GM23338 (cell line): ENCODE data around the gene OSBPL6. TPM values are rescaled to one million over a fixed set of nuclear protein-coding genes. Genes with fewer than 3 reads are reported as not detected.

Experiments used
- ATAC-seq: fragments of 200-7000 bp; cut with Tn5 transposase; 3 replicates; pipeline ENCODE4 v1.9.1; 2020
- DNase-seq: peaks from one replicate; pipeline ENCODE4 v3.0.0-alpha.2; 2015; ENCODE audit warnings: low spot score
- H2AFZ ChIP-seq: fragments of 200-600 bp; sonication (generic); 2 replicates; pipeline ENCODE4 v1.8.0; 2016; ENCODE audit warnings: antibody characterized with exemption, mild to moderate bottlenecking, moderate library complexity
- H3F3A ChIP-seq: fragments of 200-600 bp; sonication (generic); replicated peaks from 2 replicates; pipeline ENCODE4 v1.8.0; 2017; ENCODE audit warnings: antibody characterized with exemption, mixed run types, low read depth
- H3K27ac ChIP-seq: fragments of 200-600 bp; sonication (generic); 2 replicates; pipeline ENCODE4 v1.6.1; 2016; ENCODE audit warnings: low read depth
- H3K27me3 ChIP-seq: fragments of 200-600 bp; sonication (generic); 2 replicates; pipeline ENCODE4 v1.8.0; 2016; ENCODE audit warnings: mild to moderate bottlenecking, mixed run types, moderate library complexity; ENCODE audit not compliant: insufficient read depth
- H3K36me3 ChIP-seq: fragments of 200-600 bp; sonication (generic); 2 replicates; pipeline ENCODE4 v1.8.0; 2016; ENCODE audit warnings: mild to moderate bottlenecking; ENCODE audit not compliant: insufficient read depth
- H3K4me1 ChIP-seq: fragments of 200-600 bp; sonication (generic); 2 replicates; pipeline ENCODE4 v1.8.0; 2016; ENCODE audit warnings: mild to moderate bottlenecking, moderate library complexity; ENCODE audit not compliant: insufficient read depth
- H3K4me2 ChIP-seq: fragments of 200-600 bp; sonication (generic); 2 replicates; pipeline ENCODE4 v1.7.1; 2017; ENCODE audit warnings: mixed run types
- H3K4me3 ChIP-seq: fragments of 200-600 bp; sonication (generic); 2 replicates; pipeline ENCODE4 v1.6.1; 2016; ENCODE audit warnings: mixed run types
- H3K79me2 ChIP-seq: fragments of 200-600 bp; sonication (generic); replicated peaks from 2 replicates; pipeline ENCODE4 v1.8.0; 2017; ENCODE audit warnings: mild to moderate bottlenecking; ENCODE audit not compliant: insufficient read depth
- H3K9me2 ChIP-seq: fragments of 200-600 bp; sonication (generic); 2 replicates; pipeline ENCODE4 v1.8.0; 2017; ENCODE audit not compliant: insufficient read depth
- H4K20me1 ChIP-seq: fragments of 200-600 bp; sonication (generic); replicated peaks from 2 replicates; pipeline ENCODE4 v1.8.0; 2017; ENCODE audit warnings: mild to moderate bottlenecking; ENCODE audit not compliant: insufficient read depth
- H3K27ac Mint-ChIP-seq: 2 replicates; pipeline ENCODE4 v1.8.0; 2020; ENCODE audit warnings: inconsistent platforms, mild to moderate bottlenecking, moderate library complexity, mixed read lengths
- H3K27me3 Mint-ChIP-seq: 3 replicates; pipeline ENCODE4 v1.8.0; 2022; ENCODE audit warnings: low read depth, mild to moderate bottlenecking, moderate library complexity, mixed read lengths, inconsistent platforms; ENCODE audit not compliant: insufficient read depth, poor library complexity
- H3K36me3 Mint-ChIP-seq: 3 replicates; pipeline ENCODE4 v1.8.0; 2021; ENCODE audit warnings: low read depth, mild to moderate bottlenecking, inconsistent platforms, moderate library complexity, mixed read lengths
- H3K4me1 Mint-ChIP-seq: 3 replicates; pipeline ENCODE4 v1.8.0; 2020; ENCODE audit warnings: mild to moderate bottlenecking, inconsistent platforms, mixed read lengths
- H3K4me3 Mint-ChIP-seq: 3 replicates; pipeline ENCODE4 v1.8.0; 2021; ENCODE audit warnings: moderate library complexity, mild to moderate bottlenecking, inconsistent platforms, mixed read lengths
- H3K9me3 Mint-ChIP-seq: 3 replicates; pipeline ENCODE4 v1.8.0; 2020; ENCODE audit warnings: moderate library complexity, mild to moderate bottlenecking, inconsistent platforms, mixed read lengths
- EZH2 ChIP-seq: fragments of 200-600 bp; sonication (generic); IDR thresholded peaks from one replicate; pipeline ENCODE4 v1.8.0; 2017; ENCODE audit warnings: antibody characterized with exemption, mild to moderate bottlenecking, low read depth; ENCODE audit not compliant: unreplicated experiment
- EZH2phosphoT487 ChIP-seq: fragments of 200-600 bp; sonication (generic); IDR thresholded peaks from one replicate; pipeline ENCODE4 v1.8.1; 2018; ENCODE audit warnings: antibody characterized with exemption; ENCODE audit not compliant: unreplicated experiment
- JUNB ChIP-seq: IDR thresholded peaks from one replicate; pipeline ENCODE4 v1.6.1; 2016; ENCODE audit warnings: antibody characterized with exemption; ENCODE audit not compliant: unreplicated experiment
- NANOG ChIP-seq: IDR thresholded peaks from 2 replicates; pipeline ENCODE4 v1.6.1; 2016; ENCODE audit warnings: antibody characterized with exemption, borderline replicate concordance
- POLR2AphosphoS5 ChIP-seq: IDR thresholded peaks from 2 replicates; pipeline ENCODE4 v1.6.1; 2016; ENCODE audit warnings: antibody characterized with exemption, low read depth
- REST ChIP-seq: IDR thresholded peaks from one replicate; pipeline ENCODE4 v1.6.1; 2018; ENCODE audit warnings: antibody characterized with exemption; ENCODE audit not compliant: unreplicated experiment
- ZNF331 ChIP-seq: fragments of 250-450 bp; sonication (Bioruptor Pico); IDR thresholded peaks from 2 replicates; pipeline ENCODE4 v1.5.0; 2020; ENCODE audit warnings: low read depth, mild to moderate bottlenecking, moderate library complexity
- ZNF462 ChIP-seq: fragments of 250-450 bp; sonication (Bioruptor Pico); IDR thresholded peaks from 2 replicates; pipeline ENCODE4 v1.5.0; 2020; ENCODE audit warnings: mild to moderate bottlenecking, moderate library complexity
- polyA plus RNA-seq: library from polyadenylated mRNA; unstranded; fragments of >200 nt; fragmentation: Nextera tagmentation; extraction: Ambion mirVana; gene quantifications from 2 replicates; pipeline ENCODE4 v1.2.1, GENCODE V29; 2016
- total RNA-seq: library from RNA; depleted of rRNA; stranded (reverse); fragments of >200 nt; shearing (Covaris generic); gene quantifications from 2 replicates; pipeline ENCODE4 v1.2.3, GENCODE V29; 2014
- TF ChIP-seq, protein P1 (sequence below): IDR thresholded peaks from 2 replicates; pipeline ENCODE4 v1.6.1; 2016; ENCODE audit warnings: antibody characterized with exemption
- TF ChIP-seq, protein P2 (sequence below), 2 experiments: fragments of 200-600 bp in 1 of 2; sonication (generic) in 1 of 2; conservative IDR thresholded peaks; 2 replicates each; pipeline versions ENCODE4 v1.5.1 to v1.6.1; 2016 to 2017; ENCODE audit warnings: antibody characterized with exemption in 2 of 2, low read depth in 2 of 2, mild to moderate bottlenecking in 2 of 2, moderate library complexity in 1 of 2

Gene OSBPL6
- total and polyA plus RNA-seq, 2 experiments from 2014 or later, result 6.0 to 8.5 TPM

GRCh38 chr2:178277741-178278197 lies 83.5 kb downstream of the OSBPL6 start:
- no peak overlapping the region for H3K4me2 ChIP-seq

GRCh38 chr2:178279142-178279541 lies 84.8 kb downstream of the OSBPL6 start:
- H2AFZ ChIP-seq, result no peak overlapping the region
- no peak for ATAC-seq
- no peaks in the 10 kb centered on the region for H3K36me3 Mint-ChIP-seq
- no peaks in the 10 kb centered on the region for H3K36me3 ChIP-seq
- H3K4me1 ChIP-seq, result peaks cover 14% of the 10 kb centered on the region; the same call in 1 of the 2 replicates
- H3K27me3 Mint-ChIP-seq, result peaks cover 4% of the 10 kb centered on the region
- no peak overlapping the region for H3K4me3 ChIP-seq
- H3K27ac ChIP-seq, result no peak overlapping the region
- H3K4me2 ChIP-seq, result no peak overlapping the region
- peak; percentile 54 for DNase-seq
- H4K20me1 ChIP-seq, result no peaks in the 10 kb centered on the region
- H3K27ac Mint-ChIP-seq, result no peak overlapping the region
- H3K4me3 Mint-ChIP-seq, result no peak overlapping the region
- no peaks in the 10 kb centered on the region for H3F3A ChIP-seq
- peaks cover 24% of the 10 kb centered on the region for H3K4me1 Mint-ChIP-seq
- H3K27me3 ChIP-seq, result no peaks in the 10 kb centered on the region
- H3K9me2 ChIP-seq, result no peaks in the 10 kb centered on the region
- H3K79me2 ChIP-seq, result no peaks in the 10 kb centered on the region
- no peaks in the 10 kb centered on the region for H3K9me3 Mint-ChIP-seq
- TF ChIP-seq ZNF462, result no peak
- TF ChIP-seq REST, result no peak
- TF ChIP-seq POLR2AphosphoS5, result no peak
- TF ChIP-seq, protein P1, sequence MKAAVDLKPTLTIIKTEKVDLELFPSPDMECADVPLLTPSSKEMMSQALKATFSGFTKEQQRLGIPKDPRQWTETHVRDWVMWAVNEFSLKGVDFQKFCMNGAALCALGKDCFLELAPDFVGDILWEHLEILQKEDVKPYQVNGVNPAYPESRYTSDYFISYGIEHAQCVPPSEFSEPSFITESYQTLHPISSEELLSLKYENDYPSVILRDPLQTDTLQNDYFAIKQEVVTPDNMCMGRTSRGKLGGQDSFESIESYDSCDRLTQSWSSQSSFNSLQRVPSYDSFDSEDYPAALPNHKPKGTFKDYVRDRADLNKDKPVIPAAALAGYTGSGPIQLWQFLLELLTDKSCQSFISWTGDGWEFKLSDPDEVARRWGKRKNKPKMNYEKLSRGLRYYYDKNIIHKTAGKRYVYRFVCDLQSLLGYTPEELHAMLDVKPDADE, result no peak
- TF ChIP-seq, protein P2, sequence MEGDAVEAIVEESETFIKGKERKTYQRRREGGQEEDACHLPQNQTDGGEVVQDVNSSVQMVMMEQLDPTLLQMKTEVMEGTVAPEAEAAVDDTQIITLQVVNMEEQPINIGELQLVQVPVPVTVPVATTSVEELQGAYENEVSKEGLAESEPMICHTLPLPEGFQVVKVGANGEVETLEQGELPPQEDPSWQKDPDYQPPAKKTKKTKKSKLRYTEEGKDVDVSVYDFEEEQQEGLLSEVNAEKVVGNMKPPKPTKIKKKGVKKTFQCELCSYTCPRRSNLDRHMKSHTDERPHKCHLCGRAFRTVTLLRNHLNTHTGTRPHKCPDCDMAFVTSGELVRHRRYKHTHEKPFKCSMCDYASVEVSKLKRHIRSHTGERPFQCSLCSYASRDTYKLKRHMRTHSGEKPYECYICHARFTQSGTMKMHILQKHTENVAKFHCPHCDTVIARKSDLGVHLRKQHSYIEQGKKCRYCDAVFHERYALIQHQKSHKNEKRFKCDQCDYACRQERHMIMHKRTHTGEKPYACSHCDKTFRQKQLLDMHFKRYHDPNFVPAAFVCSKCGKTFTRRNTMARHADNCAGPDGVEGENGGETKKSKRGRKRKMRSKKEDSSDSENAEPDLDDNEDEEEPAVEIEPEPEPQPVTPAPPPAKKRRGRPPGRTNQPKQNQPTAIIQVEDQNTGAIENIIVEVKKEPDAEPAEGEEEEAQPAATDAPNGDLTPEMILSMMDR (conservative IDR thresholded peaks at IDR 0.05; ENCODE audit: low read depth in 2 of 2), result no peak
- TF ChIP-seq NANOG, result no peak
- TF ChIP-seq EZH2, result no peak
- TF ChIP-seq ZNF331, result no peak

More at GRCh38 chr2:178277741-178278197, 83.5 kb downstream of the OSBPL6 start:
- H3F3A ChIP-seq, result no peaks in the 10 kb centered on the region
- H3K4me1 ChIP-seq, result peaks cover 26% of the 10 kb centered on the region
- no peak for DNase-seq
- H2AFZ ChIP-seq, result no peak overlapping the region
- TF ChIP-seq ZNF331, result no peak
- no peak for TF ChIP-seq EZH2phosphoT487
- TF ChIP-seq POLR2AphosphoS5, result no peak
- TF ChIP-seq JUNB, result no peak
- TF ChIP-seq EZH2, result no peak
- peaks cover 27% of the 10 kb centered on the region for H3K4me1 Mint-ChIP-seq
- peak; percentile 48 for ATAC-seq
- no peaks in the 10 kb centered on the region for H3K27me3 ChIP-seq
- no peak overlapping the region for H3K27ac ChIP-seq
- H3K36me3 ChIP-seq, result no peaks in the 10 kb centered on the region
- no peaks in the 10 kb centered on the region for H3K79me2 ChIP-seq
- no peak overlapping the region for H3K4me3 Mint-ChIP-seq
- no peaks in the 10 kb centered on the region for H3K9me3 Mint-ChIP-seq
- H3K36me3 Mint-ChIP-seq, result no peaks in the 10 kb centered on the region
- H3K27me3 Mint-ChIP-seq, result peaks cover 4% of the 10 kb centered on the region
- peak overlapping the region; percentile 42 for H3K27ac Mint-ChIP-seq
- no peaks in the 10 kb centered on the region for H3K9me2 ChIP-seq
- H3K4me3 ChIP-seq, result no peak overlapping the region
- no peaks in the 10 kb centered on the region for H4K20me1 ChIP-seq
